Hepatic stellate cell (primary cell): ENCODE results near the gene NXT1.

Source experiments
- DNase-seq: peaks from one replicate; pipeline ENCODE4 v3.0.0; 2011; ENCODE audit warnings: low spot score

Gene NXT1

GRCh38 chr20:23361119-23361475 is 10.5 kb downstream of the NXT1 start:
- no peak for DNase-seq

- DNase-seq = peak; percentile 96
Measured at GRCh38 chr20:23361476-23362391, 11.1 kb downstream of the NXT1 start, which contains the start of gene GZF1. Gene GZF1, plus strand, starts transcription at chr20:23362182. Its CDS starts 2,202 bp downstream, at chr20:23364384.

GRCh38 chr20:23362392-23363256 is 12.0 kb downstream of the NXT1 start:
- peak; percentile 49 for DNase-seq

- DNase-seq = no peak
Measured at GRCh38 chr20:23363257-23363649, 12.7 kb downstream of the NXT1 start.

GRCh38 chr20:23365390-23366165 is 15.0 kb downstream of the NXT1 start:
- DNase-seq = no peak

GRCh38 chr20:23366384-23366783 is 15.8 kb downstream of the NXT1 start:
- DNase-seq = no peak

- no peak for DNase-seq
Measured at GRCh38 chr20:23367770-23368169, 17.2 kb downstream of the NXT1 start.

- no peak for DNase-seq
Measured at GRCh38 chr20:23368316-23369071, 17.9 kb downstream of the NXT1 start.

- DNase-seq = no peak
Measured at GRCh38 chr20:23369072-23369823, 18.7 kb downstream of the NXT1 start.

GRCh38 chr20:23370274-23370673 is 19.7 kb downstream of the NXT1 start:
- no peak for DNase-seq

- DNase-seq = no peak
Measured at GRCh38 chr20:23370873-23371272, 20.3 kb downstream of the NXT1 start.

GRCh38 chr20:23371496-23371895 is 20.9 kb downstream of the NXT1 start:
- DNase-seq = no peak

GRCh38 chr20:23374441-23374840 is 23.9 kb downstream of the NXT1 start:
- DNase-seq = no peak

GRCh38 chr20:23375827-23376226 is 25.2 kb downstream of the NXT1 start:
- no peak for DNase-seq

- no peak for DNase-seq
Measured at GRCh38 chr20:23379772-23380171, 29.2 kb downstream of the NXT1 start.

- DNase-seq = no peak
Measured at GRCh38 chr20:23381876-23382275, 31.3 kb downstream of the NXT1 start.

GRCh38 chr20:23386304-23387117 is 35.9 kb downstream of the NXT1 start:
- DNase-seq = no peak

- DNase-seq = no peak
Measured at GRCh38 chr20:23387118-23387443, 36.5 kb downstream of the NXT1 start.

GRCh38 chr20:23390091-23390774 is 39.6 kb downstream of the NXT1 start:
- DNase-seq = no peak
